ENCODE measurements around the gene MICALL2. TPM values are rescaled to one million over a fixed set of nuclear protein-coding genes. Genes with fewer than 3 reads are reported as not detected.

MICALL2 gene
- total RNA-seq, 4 donors from 2014 or later, result 67.6 to 181 (median 97.0) TPM

DNA sequence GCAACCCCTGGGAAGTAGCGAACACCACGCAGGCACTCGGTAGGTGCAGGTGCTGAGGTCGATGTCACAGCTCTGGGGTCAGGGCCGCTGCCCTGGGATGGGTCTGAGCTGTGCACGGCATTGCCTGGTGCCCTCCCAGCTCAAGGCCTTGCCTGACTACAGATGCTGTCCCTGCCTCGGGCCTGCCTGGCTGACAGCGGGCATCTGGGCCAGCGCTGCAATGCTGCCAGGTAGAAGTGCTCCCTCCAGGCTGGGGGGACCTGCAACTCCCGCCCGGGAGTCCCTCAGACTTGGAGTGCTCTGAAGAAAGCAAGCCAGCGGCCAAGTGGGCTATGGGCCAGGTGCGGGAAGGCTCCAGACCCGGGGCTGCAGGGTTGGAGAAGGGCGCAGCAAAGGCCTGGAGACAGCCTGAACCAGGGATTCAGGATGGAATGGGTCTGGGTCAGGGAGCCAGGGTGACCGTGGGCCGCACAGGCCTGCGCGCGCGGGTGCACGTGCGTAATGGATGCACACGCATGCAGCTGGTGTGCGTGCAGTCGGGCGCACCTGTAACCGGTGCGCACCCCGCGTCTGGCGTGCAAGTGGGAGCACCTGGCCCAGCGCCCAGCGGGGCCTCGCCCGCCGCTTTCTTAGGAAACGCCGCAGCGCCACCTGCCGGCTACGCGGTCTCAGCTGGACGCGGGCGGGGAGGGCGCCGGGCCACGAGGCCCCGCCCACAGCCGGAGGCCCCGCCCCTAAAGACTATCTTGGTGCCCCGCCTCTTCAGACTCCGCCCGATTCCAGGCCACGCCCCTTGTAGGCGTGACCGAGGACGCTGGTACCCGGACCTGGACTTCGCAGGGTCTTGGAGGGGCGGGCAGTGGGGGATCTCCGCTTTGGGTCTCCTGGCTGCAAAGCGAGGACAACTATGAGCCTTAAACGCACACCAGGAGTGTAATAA lies 46.7 kb downstream of the MICALL2 start:
- Histone ChIP-seq H3K4me1 (peaks cover 0 to 8% (median 7%) of the 10 kb centered on the region in 4 donors), H3K36me3 (no peaks in the 10 kb centered on the region), H3K9me3 (no peaks in the 10 kb centered on the region), H3K27ac (no peak overlapping the region), H3K4me3 (no peak overlapping the region), H3K27me3 (peaks cover 47% of the 10 kb centered on the region)
- TF ChIP-seq EP300 (IDR thresholded peaks at IDR 0.05; ENCODE audit: low read depth) (no peak), POLR2AphosphoS5 (IDR thresholded peaks at IDR 0.05) (no peak), POLR2A (IDR thresholded peaks at IDR 0.05) (no peak)
- TF ChIP-seq, protein P1, sequence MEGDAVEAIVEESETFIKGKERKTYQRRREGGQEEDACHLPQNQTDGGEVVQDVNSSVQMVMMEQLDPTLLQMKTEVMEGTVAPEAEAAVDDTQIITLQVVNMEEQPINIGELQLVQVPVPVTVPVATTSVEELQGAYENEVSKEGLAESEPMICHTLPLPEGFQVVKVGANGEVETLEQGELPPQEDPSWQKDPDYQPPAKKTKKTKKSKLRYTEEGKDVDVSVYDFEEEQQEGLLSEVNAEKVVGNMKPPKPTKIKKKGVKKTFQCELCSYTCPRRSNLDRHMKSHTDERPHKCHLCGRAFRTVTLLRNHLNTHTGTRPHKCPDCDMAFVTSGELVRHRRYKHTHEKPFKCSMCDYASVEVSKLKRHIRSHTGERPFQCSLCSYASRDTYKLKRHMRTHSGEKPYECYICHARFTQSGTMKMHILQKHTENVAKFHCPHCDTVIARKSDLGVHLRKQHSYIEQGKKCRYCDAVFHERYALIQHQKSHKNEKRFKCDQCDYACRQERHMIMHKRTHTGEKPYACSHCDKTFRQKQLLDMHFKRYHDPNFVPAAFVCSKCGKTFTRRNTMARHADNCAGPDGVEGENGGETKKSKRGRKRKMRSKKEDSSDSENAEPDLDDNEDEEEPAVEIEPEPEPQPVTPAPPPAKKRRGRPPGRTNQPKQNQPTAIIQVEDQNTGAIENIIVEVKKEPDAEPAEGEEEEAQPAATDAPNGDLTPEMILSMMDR (IDR thresholded peaks at IDR 0.05), result peak; percentile 62 to 87 (median 77)
- in situ Hi-C loops (cut with MboI; ENCODE audit: low pct_ligation_motif_present in 1 of 4, low pct_unique_long_range_greater_than_20kb in 1 of 4, low sequenced_read_pairs in 3 of 4) (no loop called here), intact Hi-C loops (cut with DNase I; ENCODE audit: low total_unique reads) (loop anchor here (10.0 kb wide), 1 partner anchor 178 kb away; the partner anchor contains the start of gene UNCX)
- WGBS, 2 donors (ENCODE audit: low coverage in 1 of 2), result 16% methylated on average over 32 of the region's 65 CpGs; no CpG with 5 or more reads in 1 of the 2 donors
- DNase-seq, result peak; percentile 88

DNA sequence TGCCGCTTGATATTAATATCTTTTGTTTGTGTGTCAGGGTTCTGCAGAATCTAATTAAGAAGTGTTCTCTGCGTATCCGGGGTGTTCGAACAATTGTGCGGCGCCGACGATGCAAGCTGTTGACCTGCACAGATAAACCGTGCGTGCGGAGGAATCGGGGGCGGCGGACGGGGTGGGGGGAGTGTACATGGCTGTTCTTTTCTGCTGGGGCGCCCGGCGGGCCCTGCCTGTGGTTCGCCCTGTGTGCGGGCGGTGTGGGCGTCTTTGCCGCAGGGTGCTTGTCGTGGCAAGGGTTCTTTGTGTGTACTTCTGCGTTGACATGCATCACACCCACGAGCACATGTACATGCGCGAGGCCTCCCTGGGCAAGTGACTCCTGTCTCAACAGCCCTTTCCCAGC lies 47.9 kb downstream of the MICALL2 start:
- WGBS, 2 donors (ENCODE audit: low coverage in 1 of 2), result 92% methylated on average over 28 of the region's 28 CpGs; no CpG with 5 or more reads in 1 of the 2 donors
- TF ChIP-seq, protein P1 (IDR thresholded peaks at IDR 0.05), result no peak
- TF ChIP-seq EP300 (IDR thresholded peaks at IDR 0.05; ENCODE audit: low read depth) (no peak), POLR2AphosphoS5 (IDR thresholded peaks at IDR 0.05) (no peak), POLR2A (IDR thresholded peaks at IDR 0.05) (no peak)
- H3K4me3 ChIP-seq, result no peak overlapping the region
- intact Hi-C loops (cut with DNase I; ENCODE audit: low total_unique reads) (loop anchor here (10.0 kb wide), 1 partner anchor 177 kb away; the partner anchor contains the start of gene UNCX), in situ Hi-C loops (cut with MboI; ENCODE audit: low pct_ligation_motif_present in 1 of 4, low pct_unique_long_range_greater_than_20kb in 1 of 4, low sequenced_read_pairs in 3 of 4) (no loop called here)
- H3K27me3 ChIP-seq, result peaks cover 58% of the 10 kb centered on the region
- peaks cover 0 to 8% (median 7%) of the 10 kb centered on the region in 4 donors for H3K4me1 ChIP-seq
- no peaks in the 10 kb centered on the region for H3K9me3 ChIP-seq
- H3K36me3 ChIP-seq, result no peaks in the 10 kb centered on the region
- DNase-seq, result no peak
- H3K27ac ChIP-seq, result no peak overlapping the region

DNA sequence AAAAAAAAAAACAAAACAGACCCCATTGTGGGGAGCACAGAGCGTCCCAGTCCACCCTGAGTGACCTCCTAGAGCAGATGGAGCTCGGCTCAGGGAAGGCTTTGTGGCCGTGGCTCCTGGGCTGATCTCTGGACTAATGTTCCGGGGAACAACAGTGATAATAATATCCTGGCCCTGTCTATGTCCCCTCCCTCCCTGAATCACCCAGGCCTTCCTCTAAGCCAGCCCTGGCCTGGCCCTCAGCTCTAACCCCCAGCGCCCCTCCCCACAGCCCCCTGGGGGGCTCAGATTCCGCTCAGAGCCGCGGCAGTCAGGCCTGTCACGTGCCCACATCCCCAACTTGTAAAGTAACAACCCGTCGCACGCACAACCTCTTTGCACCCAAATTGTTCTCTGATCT lies 48.3 kb downstream of the MICALL2 start:
- Histone ChIP-seq H3K36me3 (no peaks in the 10 kb centered on the region), H3K9me3 (no peaks in the 10 kb centered on the region), H3K4me1 (peaks cover 0 to 8% (median 7%) of the 10 kb centered on the region in 4 donors), H3K4me3 (no peak overlapping the region), H3K27me3 (peaks cover 63% of the 10 kb centered on the region), H3K27ac (no peak overlapping the region)
- 55 to 80% methylated on average over 1 to 12 of the region's 12 CpGs for WGBS, 2 donors (ENCODE audit: low coverage in 1 of 2)
- DNase-seq, result no peak
- in situ Hi-C loops (cut with MboI; ENCODE audit: low pct_ligation_motif_present in 1 of 4, low pct_unique_long_range_greater_than_20kb in 1 of 4, low sequenced_read_pairs in 3 of 4), result no loop called here
- TF ChIP-seq POLR2A (IDR thresholded peaks at IDR 0.05) (no peak), EP300 (IDR thresholded peaks at IDR 0.05; ENCODE audit: low read depth) (no peak), POLR2AphosphoS5 (IDR thresholded peaks at IDR 0.05) (no peak)
- TF ChIP-seq, protein P1 (IDR thresholded peaks at IDR 0.05), result no peak
- intact Hi-C loops (cut with DNase I; ENCODE audit: low total_unique reads), result loop anchor here (10.0 kb wide), 1 partner anchor 176 kb away; the partner anchor contains the start of gene UNCX

DNA sequence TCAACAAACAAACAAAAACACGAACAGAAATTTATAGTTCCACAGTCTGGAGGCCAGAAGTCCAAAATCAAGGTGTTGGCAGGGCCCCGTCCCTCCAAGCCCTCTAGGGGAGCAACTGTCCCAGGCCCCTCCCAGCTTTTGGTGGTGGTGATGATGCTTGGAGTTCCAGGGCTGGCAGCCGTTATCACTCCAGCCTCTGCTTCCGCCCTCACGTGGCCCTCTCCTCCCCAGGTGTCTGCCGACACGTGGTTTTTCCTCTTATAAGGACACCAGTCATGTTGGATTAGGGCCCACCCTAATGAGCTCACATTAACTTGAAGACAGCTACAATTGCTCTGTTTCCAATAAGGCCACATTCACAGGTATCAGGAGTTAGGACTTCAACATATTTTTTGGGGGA lies 49.7 kb downstream of the MICALL2 start:
- Histone ChIP-seq H3K27ac (no peak overlapping the region), H3K27me3 (peaks cover 75% of the 10 kb centered on the region), H3K4me3 (no peak overlapping the region), H3K4me1 (peaks cover 0 to 8% (median 7%) of the 10 kb centered on the region in 4 donors), H3K9me3 (no peaks in the 10 kb centered on the region), H3K36me3 (no peaks in the 10 kb centered on the region)
- TF ChIP-seq, protein P1 (IDR thresholded peaks at IDR 0.05), result no peak
- TF ChIP-seq POLR2A (IDR thresholded peaks at IDR 0.05) (no peak), EP300 (IDR thresholded peaks at IDR 0.05; ENCODE audit: low read depth) (no peak), POLR2AphosphoS5 (IDR thresholded peaks at IDR 0.05) (no peak)
- intact Hi-C loops (cut with DNase I; ENCODE audit: low total_unique reads), result no loop called here
- in situ Hi-C loops (cut with MboI; ENCODE audit: low pct_ligation_motif_present in 1 of 4, low pct_unique_long_range_greater_than_20kb in 1 of 4, low sequenced_read_pairs in 3 of 4), result no loop called here
- 40 to 100% methylated on average over 2 to 7 of the region's 7 CpGs for WGBS, 2 donors (ENCODE audit: low coverage in 1 of 2)
- no peak for DNase-seq
